ENCODE results near the gene LHFPL6. TPM values are rescaled to one million over a fixed set of nuclear protein-coding genes. Genes with fewer than 3 reads are reported as not detected.

Gene LHFPL6
- total RNA-seq, 2 donors from 2014 or later, result 0.52 to 2.8 TPM

- Mint-ChIP-seq H3K27ac (no peak overlapping the region), H3K36me3 (no peaks in the 10 kb centered on the region), H3K9me3 (no peaks in the 10 kb centered on the region)
- ATAC-seq (no peak), DNase-seq (ENCODE audit: low spot score in 2 of 2) (no peak)
Measured at GRCh38 chr13:39600766-39601165, 2.2 kb downstream of the LHFPL6 start.

GRCh38 chr13:39599842-39600241, 3.2 kb downstream of the LHFPL6 start:
- H3K27ac Mint-ChIP-seq, result no peak overlapping the region
- no peak for DNase-seq (ENCODE audit: low spot score in 2 of 2)
- no peaks in the 10 kb centered on the region for H3K9me3 Mint-ChIP-seq
- no peaks in the 10 kb centered on the region for H3K36me3 Mint-ChIP-seq
- no peak for ATAC-seq

GRCh38 chr13:39599012-39599411, 4.0 kb downstream of the LHFPL6 start:
- ATAC-seq, result no peak
- no peaks in the 10 kb centered on the region for H3K9me3 Mint-ChIP-seq
- no peak for DNase-seq (ENCODE audit: low spot score in 2 of 2)
- no peak overlapping the region for H3K27ac Mint-ChIP-seq
- H3K36me3 Mint-ChIP-seq, result peaks cover 0 to 3% of the 10 kb centered on the region in 2 donors

- ATAC-seq, result no peak
- Mint-ChIP-seq H3K27ac (no peak overlapping the region), H3K9me3 (no peaks in the 10 kb centered on the region), H3K36me3 (peaks cover 0 to 5% of the 10 kb centered on the region in 2 donors)
- no peak for DNase-seq (ENCODE audit: low spot score in 2 of 2)
Measured at GRCh38 chr13:39597838-39598237, 5.2 kb downstream of the LHFPL6 start.

- DNase-seq (ENCODE audit: low spot score in 2 of 2) (no peak), ATAC-seq (no peak)
- H3K27ac Mint-ChIP-seq, result no peak overlapping the region
- H3K36me3 Mint-ChIP-seq, result peaks cover 0 to 5% of the 10 kb centered on the region in 2 donors
- H3K9me3 Mint-ChIP-seq, result no peaks in the 10 kb centered on the region
Measured at GRCh38 chr13:39596685-39597084, 6.3 kb downstream of the LHFPL6 start.

GRCh38 chr13:39596176-39596575, 6.8 kb downstream of the LHFPL6 start:
- Mint-ChIP-seq H3K36me3 (peaks cover 0 to 5% of the 10 kb centered on the region in 2 donors), H3K27ac (no peak overlapping the region), H3K9me3 (no peaks in the 10 kb centered on the region)
- no peak for ATAC-seq
- no peak for DNase-seq (ENCODE audit: low spot score in 2 of 2)

GRCh38 chr13:39590466-39591036, 12.4 kb downstream of the LHFPL6 start:
- no peak overlapping the region for H3K27ac Mint-ChIP-seq
- H3K9me3 Mint-ChIP-seq, result no peaks in the 10 kb centered on the region
- ATAC-seq, result no peak
- DNase-seq (ENCODE audit: low spot score in 2 of 2), result no peak
- H3K36me3 Mint-ChIP-seq, result peaks cover 0 to 5% of the 10 kb centered on the region in 2 donors

- Mint-ChIP-seq H3K36me3 (no peaks in the 10 kb centered on the region), H3K27ac (no peak overlapping the region), H3K9me3 (no peaks in the 10 kb centered on the region)
- DNase-seq (ENCODE audit: low spot score in 2 of 2), result no peak
- no peak for ATAC-seq
Measured at GRCh38 chr13:39588384-39588783, 14.6 kb downstream of the LHFPL6 start.

- ATAC-seq, result no peak
- Mint-ChIP-seq H3K27ac (no peak overlapping the region), H3K36me3 (no peaks in the 10 kb centered on the region), H3K9me3 (no peaks in the 10 kb centered on the region)
- DNase-seq (ENCODE audit: low spot score in 2 of 2), result no peak
Measured at GRCh38 chr13:39587939-39588338, 15.1 kb downstream of the LHFPL6 start.

GRCh38 chr13:39586958-39587605, 15.9 kb downstream of the LHFPL6 start:
- H3K27ac Mint-ChIP-seq, result peak overlapping the region in 1 of 2 donors; percentile 3
- H3K36me3 Mint-ChIP-seq, result no peaks in the 10 kb centered on the region
- ATAC-seq (no peak), DNase-seq (ENCODE audit: low spot score in 2 of 2) (no peak)
- H3K9me3 Mint-ChIP-seq, result no peaks in the 10 kb centered on the region

GRCh38 chr13:39586151-39586550, 16.8 kb downstream of the LHFPL6 start:
- H3K9me3 Mint-ChIP-seq, result no peaks in the 10 kb centered on the region
- no peak for ATAC-seq
- no peaks in the 10 kb centered on the region for H3K36me3 Mint-ChIP-seq
- H3K27ac Mint-ChIP-seq, result no peak overlapping the region
- no peak for DNase-seq (ENCODE audit: low spot score in 2 of 2)

- DNase-seq (ENCODE audit: low spot score in 2 of 2), result no peak
- no peaks in the 10 kb centered on the region for H3K9me3 Mint-ChIP-seq
- no peak overlapping the region for H3K27ac Mint-ChIP-seq
- H3K36me3 Mint-ChIP-seq, result no peaks in the 10 kb centered on the region
- no peak for ATAC-seq
Measured at GRCh38 chr13:39585219-39585618, 17.8 kb downstream of the LHFPL6 start.

GRCh38 chr13:39580881-39581575, 22.0 kb downstream of the LHFPL6 start:
- Mint-ChIP-seq H3K27ac (no peak overlapping the region), H3K9me3 (no peaks in the 10 kb centered on the region), H3K36me3 (no peaks in the 10 kb centered on the region)
- no peak for ATAC-seq
- no peak for DNase-seq (ENCODE audit: low spot score in 2 of 2)

GRCh38 chr13:39578821-39579291, 24.1 kb downstream of the LHFPL6 start:
- ATAC-seq (no peak), DNase-seq (ENCODE audit: low spot score in 2 of 2) (no peak)
- Mint-ChIP-seq H3K27ac (no peak overlapping the region), H3K36me3 (no peaks in the 10 kb centered on the region), H3K9me3 (no peaks in the 10 kb centered on the region)

GRCh38 chr13:39577838-39578491, 25.0 kb downstream of the LHFPL6 start:
- H3K9me3 Mint-ChIP-seq, result no peaks in the 10 kb centered on the region
- H3K36me3 Mint-ChIP-seq, result no peaks in the 10 kb centered on the region
- ATAC-seq (no peak), DNase-seq (ENCODE audit: low spot score in 2 of 2) (no peak)
- no peak overlapping the region for H3K27ac Mint-ChIP-seq

- H3K9me3 Mint-ChIP-seq, result no peaks in the 10 kb centered on the region
- no peaks in the 10 kb centered on the region for H3K36me3 Mint-ChIP-seq
- DNase-seq (ENCODE audit: low spot score in 2 of 2), result no peak
- no peak overlapping the region for H3K27ac Mint-ChIP-seq
- no peak for ATAC-seq
Measured at GRCh38 chr13:39577203-39577602, 25.8 kb downstream of the LHFPL6 start.

GRCh38 chr13:39575641-39576238, 27.3 kb downstream of the LHFPL6 start:
- DNase-seq (ENCODE audit: low spot score in 2 of 2), result no peak
- H3K9me3 Mint-ChIP-seq, result no peaks in the 10 kb centered on the region
- ATAC-seq, result no peak
- H3K27ac Mint-ChIP-seq, result no peak overlapping the region
- H3K36me3 Mint-ChIP-seq, result no peaks in the 10 kb centered on the region

Measured in activated naive CD4-positive, alpha-beta T cell treated with anti-CD3 and anti-CD28 coated beads, Interleukin-2, amount 50 U/mL, for 72 hours (primary cell).